GM23248 (cell line): ENCODE data around the gene RPS6KC1. TPM values are rescaled to one million over a fixed set of nuclear protein-coding genes. Genes with fewer than 3 reads are reported as not detected.

ENCODE experiments used
- DNase-seq: peaks from one replicate; pipeline ENCODE4 v3.0.0-alpha.2; 2015
- H2AFZ ChIP-seq: fragments of 200-600 bp; sonication (generic); 2 replicates; pipeline ENCODE4 v1.6.1; 2016; ENCODE audit warnings: antibody characterized with exemption
- H3F3A ChIP-seq: fragments of 200-600 bp; sonication (generic); 2 replicates; pipeline ENCODE4 v1.6.1; 2016; ENCODE audit warnings: mild to moderate bottlenecking, antibody characterized with exemption, mixed run types; ENCODE audit not compliant: insufficient read depth
- H3K27ac ChIP-seq: fragments of 200-600 bp; sonication (generic); 2 replicates; pipeline ENCODE4 v1.5.1; 2016; ENCODE audit warnings: mild to moderate bottlenecking
- H3K27me3 ChIP-seq: fragments of 200-600 bp; sonication (generic); replicated peaks from 2 replicates; pipeline ENCODE4 v1.6.1; 2016; ENCODE audit warnings: mild to moderate bottlenecking; ENCODE audit not compliant: insufficient read depth
- H3K36me3 ChIP-seq: fragments of 200-600 bp; sonication (generic); 2 replicates; pipeline ENCODE4 v1.6.1; 2016; ENCODE audit warnings: low read depth, mild to moderate bottlenecking
- H3K4me1 ChIP-seq: fragments of 200-600 bp; sonication (generic); 2 replicates; pipeline ENCODE4 v1.6.1; 2016; ENCODE audit warnings: mild to moderate bottlenecking; ENCODE audit not compliant: insufficient read depth
- H3K4me2 ChIP-seq: fragments of 200-600 bp; sonication (generic); one replicate; pipeline ENCODE4 v1.6.1; 2016; ENCODE audit warnings: mild to moderate bottlenecking; ENCODE audit not compliant: unreplicated experiment
- H3K4me3 ChIP-seq: fragments of 200-600 bp; sonication (generic); 2 replicates; pipeline ENCODE4 v1.5.1; 2016; ENCODE audit warnings: mild to moderate bottlenecking
- H3K79me2 ChIP-seq: fragments of 200-600 bp; sonication (generic); 2 replicates; pipeline ENCODE4 v1.6.1; 2016; ENCODE audit warnings: mild to moderate bottlenecking; ENCODE audit not compliant: insufficient read depth
- H3K9ac ChIP-seq: fragments of 200-600 bp; sonication (generic); 2 replicates; pipeline ENCODE4 v1.6.1; 2016; ENCODE audit warnings: mild to moderate bottlenecking
- H3K9me2 ChIP-seq: fragments of 200-600 bp; sonication (generic); 2 replicates; pipeline ENCODE4 v1.6.1; 2016; ENCODE audit warnings: mixed run types, mild to moderate bottlenecking, moderate library complexity; ENCODE audit not compliant: insufficient read depth
- H3K9me3 ChIP-seq: fragments of 200-600 bp; sonication (generic); one replicate; pipeline ENCODE4 v1.6.1; 2017; ENCODE audit warnings: low read depth
- H4K20me1 ChIP-seq: fragments of 200-600 bp; sonication (generic); 2 replicates; pipeline ENCODE4 v1.6.0; 2016; ENCODE audit not compliant: insufficient read depth
- EZH2 ChIP-seq: fragments of 200-600 bp; sonication (generic); IDR thresholded peaks from 2 replicates; pipeline ENCODE4 v1.6.1; 2018; ENCODE audit warnings: antibody characterized with exemption, mild to moderate bottlenecking; ENCODE audit not compliant: insufficient read depth, poor library complexity, severe bottlenecking
- EZH2phosphoT487 ChIP-seq: fragments of 200-600 bp; sonication (generic); IDR thresholded peaks from 2 replicates; pipeline ENCODE4 v1.6.1; 2018; ENCODE audit warnings: antibody characterized with exemption, moderate library complexity, mild to moderate bottlenecking, low read depth; ENCODE audit not compliant: insufficient read depth
- WGBS, 2 experiments: methylation state at CpG; one replicate each; pipeline ENCODE4 v1.1.6; 2015 to 2017; ENCODE audit warnings: low lambda C conversion rate in 2 of 2, low coverage in 1 of 2; ENCODE audit errors: missing lambda C conversion rate in 2 of 2; 5-methylcytosine and 5-hydroxymethylcytosine counted together
- in situ Hi-C: fragments of 300-500 bp; cut with MboI; formaldehyde crosslinking; loops from 2 replicates; pipeline ENCODE4 v1.15.0; 2020
- polyA plus RNA-seq: library from polyadenylated mRNA; unstranded; fragments of >200 nt; fragmentation: Nextera tagmentation; extraction: Ambion mirVana; gene quantifications from 2 replicates; pipeline ENCODE4 v1.2.1, GENCODE V29; 2016
- total RNA-seq: library from RNA; depleted of rRNA; stranded (reverse); fragments of >200 nt; shearing (Covaris generic); gene quantifications from 2 replicates; pipeline ENCODE4 v1.2.3, GENCODE V29; 2014; rRNA removed

Gene RPS6KC1
- total and polyA plus RNA-seq, 2 experiments from 2014 or later, result 16.4 to 16.8 TPM

DNA sequence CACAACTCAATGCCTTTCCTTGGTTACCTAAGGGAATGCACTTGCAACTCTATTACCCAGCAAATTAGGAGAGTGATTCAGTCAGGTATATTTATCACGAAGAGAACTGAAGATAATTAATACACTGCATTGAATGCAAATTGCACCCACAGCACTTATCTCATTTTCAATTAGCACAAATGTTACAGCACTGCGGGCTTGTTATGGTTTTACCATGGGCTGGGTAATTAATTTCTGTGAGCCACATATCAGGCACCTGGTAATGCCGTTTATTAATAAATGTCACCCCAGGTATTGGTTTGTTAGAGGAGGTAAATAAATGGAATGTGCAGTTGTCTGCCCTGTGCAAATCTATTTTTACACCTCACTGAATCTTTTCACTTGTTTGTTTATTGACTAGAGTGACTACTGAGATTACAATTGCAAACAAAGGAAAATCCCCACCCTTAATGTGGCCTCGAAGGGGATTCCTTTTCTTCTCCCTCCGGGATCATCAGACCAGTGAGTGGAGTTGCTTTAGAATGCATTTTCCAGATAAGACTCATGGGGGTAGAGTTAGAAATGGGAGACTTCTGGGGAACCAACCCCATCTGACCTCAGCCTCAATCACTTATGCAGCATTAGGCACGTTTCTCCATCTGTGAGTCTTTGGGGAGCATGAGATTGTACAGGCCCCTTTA is 269.3 kb downstream of the RPS6KC1 start:
- H3K27me3 ChIP-seq, result no peaks in the 10 kb centered on the region
- WGBS, 2 experiments, result 46 to 52% methylated on average over 6 of the region's 6 CpGs
- H3K9ac ChIP-seq, result no peak overlapping the region
- H3K9me3 ChIP-seq, result no peaks in the 10 kb centered on the region
- in situ Hi-C loops, result no loop called here
- H3K4me2 ChIP-seq, result no peak overlapping the region
- TF ChIP-seq EZH2, result no peak
- TF ChIP-seq EZH2phosphoT487, result no peak
- H4K20me1 ChIP-seq, result no peaks in the 10 kb centered on the region
- no peaks in the 10 kb centered on the region for H3K4me1 ChIP-seq
- H3K4me3 ChIP-seq, result no peak overlapping the region
- DNase-seq, result no peak
- no peaks in the 10 kb centered on the region for H3F3A ChIP-seq
- H3K36me3 ChIP-seq, result no peaks in the 10 kb centered on the region
- H3K27ac ChIP-seq, result no peak overlapping the region
- H3K79me2 ChIP-seq, result no peaks in the 10 kb centered on the region
- no peaks in the 10 kb centered on the region for H3K9me2 ChIP-seq
- no peak overlapping the region for H2AFZ ChIP-seq

Other genes starting within 250 kb of the RPS6KC1 start
- gene SPATA45, start 203.6 kb upstream of the RPS6KC1 start, total RNA-seq, result not detected in 2 replicates
- not detected in 2 replicates for gene SPATA45, start 203.6 kb upstream of the RPS6KC1 start, polyA plus RNA-seq
- 2.3 and 4.2 TPM in 2 replicates for gene FLVCR1, start 193.0 kb upstream of the RPS6KC1 start, total RNA-seq
- 0.81 and 0.86 TPM in 2 replicates for gene FLVCR1, start 193.0 kb upstream of the RPS6KC1 start, polyA plus RNA-seq
- gene VASH2, start 100.7 kb upstream of the RPS6KC1 start, total RNA-seq, result not detected in 2 replicates
- 0.06 and 0.19 TPM in 2 replicates for gene VASH2, start 100.7 kb upstream of the RPS6KC1 start, polyA plus RNA-seq
- 28.5 and 39.2 TPM in 2 replicates for gene ANGEL2, start 35.4 kb upstream of the RPS6KC1 start, total RNA-seq
- 19.7 and 22.5 TPM in 2 replicates for gene ANGEL2, start 35.4 kb upstream of the RPS6KC1 start, polyA plus RNA-seq